SKM-1 (cell line): ENCODE data around the gene PHOSPHO1.
"Not testable (repeated sequence)": the region's sequence is repeated elsewhere in the genome, so short reads cannot be mapped to it uniquely, and the experiment has no call there.

ENCODE experiments used
- DNase-seq: peaks from one replicate; lab custom pipeline; 2025; ENCODE audit not compliant: unreplicated experiment; lab: John Stamatoyannopoulos, UW

PHOSPHO1 gene

GRCh38 chr17:49230636-49231562 lies at the start of gene PHOSPHO1:
Gene PHOSPHO1, minus strand, starts transcription at chr17:49230787. Its CDS starts 4,096 bp downstream, at chr17:49226691.
- peak; percentile 46 for DNase-seq

- no peak for DNase-seq
Observed at GRCh38 chr17:49280061-49280460, 49.5 kb upstream of the PHOSPHO1 start.

- DNase-seq, result not testable (repeated sequence)
Observed at GRCh38 chr17:49279263-49280015, 48.9 kb upstream of the PHOSPHO1 start.

- DNase-seq, result no peak
Observed at GRCh38 chr17:49278076-49278475, 47.5 kb upstream of the PHOSPHO1 start.

- DNase-seq, result peak; percentile 16
Observed at GRCh38 chr17:49277638-49278037, 47.1 kb upstream of the PHOSPHO1 start.

- DNase-seq, result not testable (repeated sequence)
Observed at GRCh38 chr17:49275981-49276380, 45.4 kb upstream of the PHOSPHO1 start.

GRCh38 chr17:49269356-49269755 lies 38.8 kb upstream of the PHOSPHO1 start:
- no peak for DNase-seq

GRCh38 chr17:49267912-49268311 lies 37.3 kb upstream of the PHOSPHO1 start:
- no peak for DNase-seq

- DNase-seq, result no peak
Observed at GRCh38 chr17:49266233-49266632, 35.6 kb upstream of the PHOSPHO1 start.

- not testable (repeated sequence) for DNase-seq
Observed at GRCh38 chr17:49261540-49261939, 31.0 kb upstream of the PHOSPHO1 start.

- no peak for DNase-seq
Observed at GRCh38 chr17:49260817-49261291, 30.3 kb upstream of the PHOSPHO1 start.

- DNase-seq, result peak; percentile 82
Observed at GRCh38 chr17:49260011-49260816, 29.6 kb upstream of the PHOSPHO1 start.

- no peak for DNase-seq
Observed at GRCh38 chr17:49259663-49260010, 29.1 kb upstream of the PHOSPHO1 start.

GRCh38 chr17:49258394-49258793 lies 27.8 kb upstream of the PHOSPHO1 start:
- DNase-seq, result no peak

GRCh38 chr17:49255125-49255524 lies 24.5 kb upstream of the PHOSPHO1 start:
- DNase-seq, result no peak

GRCh38 chr17:49254066-49254465 lies 23.5 kb upstream of the PHOSPHO1 start:
- no peak for DNase-seq

GRCh38 chr17:49252148-49252695 lies 21.6 kb upstream of the PHOSPHO1 start:
- DNase-seq, result peak; percentile 86

GRCh38 chr17:49249890-49250522 lies 19.4 kb upstream of the PHOSPHO1 start:
- DNase-seq, result no peak

GRCh38 chr17:49249292-49249794 lies 18.8 kb upstream of the PHOSPHO1 start:
- no peak for DNase-seq

GRCh38 chr17:49247944-49248343 lies 17.4 kb upstream of the PHOSPHO1 start:
- DNase-seq, result no peak
